ENCODE measurements around the gene SMARCC2. TPM values are rescaled to one million over a fixed set of nuclear protein-coding genes. Genes with fewer than 3 reads are reported as not detected.

Gene SMARCC2
- total and polyA plus RNA-seq, 9 of the 15 experiments (the other 6 are each of a cell fraction or from before 2014, with no cell fraction given), result 11.9 to 86.0 (median 36.6) TPM

DNA sequence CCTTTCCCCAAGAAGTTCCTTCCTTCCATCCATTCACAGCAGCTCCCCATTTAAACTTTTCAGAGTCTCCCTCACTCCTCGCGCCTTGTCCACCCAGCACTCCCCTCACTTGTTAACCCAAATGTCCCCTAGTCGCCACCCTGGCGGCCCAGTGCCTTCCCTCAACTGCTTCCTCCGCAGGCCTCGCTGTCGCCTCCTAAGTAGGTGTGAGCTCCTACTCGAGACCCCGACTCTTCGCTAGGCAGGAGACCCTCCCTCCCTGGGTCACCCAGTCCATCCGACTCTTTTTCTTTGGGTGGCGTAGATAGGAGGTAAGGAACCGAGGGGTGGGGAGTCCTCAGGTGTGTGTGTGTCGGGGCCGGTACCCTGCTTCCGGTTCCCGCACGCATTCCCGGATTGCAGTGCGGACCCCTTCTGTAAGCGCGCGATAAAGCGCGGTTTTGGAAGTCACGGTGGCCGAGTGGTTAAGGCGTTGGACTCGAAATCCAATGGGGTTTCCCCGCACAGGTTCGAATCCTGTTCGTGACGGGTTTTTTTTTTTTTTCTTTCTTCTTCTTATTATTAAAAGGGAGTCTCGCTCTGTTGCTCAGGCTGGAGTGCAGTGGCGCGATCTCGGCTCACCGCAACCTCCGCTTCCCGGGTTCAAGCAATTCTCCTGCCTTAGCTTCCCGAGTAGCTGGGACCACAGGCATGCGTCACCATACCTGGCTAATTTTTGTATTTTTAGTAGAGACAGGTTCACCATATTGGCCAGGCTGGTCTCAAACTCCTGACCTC lies 823 bp upstream of the SMARCC2 start (continued):
- TF ChIP-seq, protein P1, sequence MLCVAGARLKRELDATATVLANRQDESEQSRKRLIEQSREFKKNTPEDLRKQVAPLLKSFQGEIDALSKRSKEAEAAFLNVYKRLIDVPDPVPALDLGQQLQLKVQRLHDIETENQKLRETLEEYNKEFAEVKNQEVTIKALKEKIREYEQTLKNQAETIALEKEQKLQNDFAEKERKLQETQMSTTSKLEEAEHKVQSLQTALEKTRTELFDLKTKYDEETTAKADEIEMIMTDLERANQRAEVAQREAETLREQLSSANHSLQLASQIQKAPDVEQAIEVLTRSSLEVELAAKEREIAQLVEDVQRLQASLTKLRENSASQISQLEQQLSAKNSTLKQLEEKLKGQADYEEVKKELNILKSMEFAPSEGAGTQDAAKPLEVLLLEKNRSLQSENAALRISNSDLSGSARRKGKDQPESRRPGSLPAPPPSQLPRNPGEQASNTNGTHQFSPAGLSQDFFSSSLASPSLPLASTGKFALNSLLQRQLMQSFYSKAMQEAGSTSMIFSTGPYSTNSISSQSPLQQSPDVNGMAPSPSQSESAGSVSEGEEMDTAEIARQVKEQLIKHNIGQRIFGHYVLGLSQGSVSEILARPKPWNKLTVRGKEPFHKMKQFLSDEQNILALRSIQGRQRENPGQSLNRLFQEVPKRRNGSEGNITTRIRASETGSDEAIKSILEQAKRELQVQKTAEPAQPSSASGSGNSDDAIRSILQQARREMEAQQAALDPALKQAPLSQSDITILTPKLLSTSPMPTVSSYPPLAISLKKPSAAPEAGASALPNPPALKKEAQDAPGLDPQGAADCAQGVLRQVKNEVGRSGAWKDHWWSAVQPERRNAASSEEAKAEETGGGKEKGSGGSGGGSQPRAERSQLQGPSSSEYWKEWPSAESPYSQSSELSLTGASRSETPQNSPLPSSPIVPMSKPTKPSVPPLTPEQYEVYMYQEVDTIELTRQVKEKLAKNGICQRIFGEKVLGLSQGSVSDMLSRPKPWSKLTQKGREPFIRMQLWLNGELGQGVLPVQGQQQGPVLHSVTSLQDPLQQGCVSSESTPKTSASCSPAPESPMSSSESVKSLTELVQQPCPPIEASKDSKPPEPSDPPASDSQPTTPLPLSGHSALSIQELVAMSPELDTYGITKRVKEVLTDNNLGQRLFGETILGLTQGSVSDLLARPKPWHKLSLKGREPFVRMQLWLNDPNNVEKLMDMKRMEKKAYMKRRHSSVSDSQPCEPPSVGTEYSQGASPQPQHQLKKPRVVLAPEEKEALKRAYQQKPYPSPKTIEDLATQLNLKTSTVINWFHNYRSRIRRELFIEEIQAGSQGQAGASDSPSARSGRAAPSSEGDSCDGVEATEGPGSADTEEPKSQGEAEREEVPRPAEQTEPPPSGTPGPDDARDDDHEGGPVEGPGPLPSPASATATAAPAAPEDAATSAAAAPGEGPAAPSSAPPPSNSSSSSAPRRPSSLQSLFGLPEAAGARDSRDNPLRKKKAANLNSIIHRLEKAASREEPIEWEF (CRISPR knock-in tag; IDR thresholded peaks at IDR 0.05), result no peak
- TF ChIP-seq, protein P2, sequence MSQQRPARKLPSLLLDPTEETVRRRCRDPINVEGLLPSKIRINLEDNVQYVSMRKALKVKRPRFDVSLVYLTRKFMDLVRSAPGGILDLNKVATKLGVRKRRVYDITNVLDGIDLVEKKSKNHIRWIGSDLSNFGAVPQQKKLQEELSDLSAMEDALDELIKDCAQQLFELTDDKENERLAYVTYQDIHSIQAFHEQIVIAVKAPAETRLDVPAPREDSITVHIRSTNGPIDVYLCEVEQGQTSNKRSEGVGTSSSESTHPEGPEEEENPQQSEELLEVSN (IDR thresholded peaks at IDR 0.05; ENCODE audit: borderline replicate concordance in 1 of 2, extremely low read depth in 1 of 2, insufficient read depth in 1 of 2, insufficient read length in 1 of 2, low read depth in 1 of 2, low read length in 1 of 2, poor library complexity in 1 of 2, severe bottlenecking in 1 of 2), result peak; percentile 32 to 62
- TF ChIP-seq ARID2 (IDR thresholded peaks at IDR 0.05) (no peak), GTF2F1 (IDR thresholded peaks at IDR 0.05; ENCODE audit: low read depth, low read length) (0 out of 2 replicates have a peak, but pooled peaks have one; percentile 61), SP1 (CRISPR knock-in tag; IDR thresholded peaks at IDR 0.05) (peak; percentile 81; the same call in 1 of the 2 replicates), ZEB2 (IDR thresholded peaks at IDR 0.05) (no peak; the same call in none of the 2 replicates), RBFOX2 (IDR thresholded peaks at IDR 0.05; ENCODE audit: low read depth, low read length) (peak; percentile 74), ARID1B (IDR thresholded peaks at IDR 0.05) (no peak; the same call in 1 of the 2 replicates), ZNF263 (CRISPR knock-in tag; IDR thresholded peaks at IDR 0.05; ENCODE audit: borderline replicate concordance) (no peak; the same call in 1 of the 2 replicates), ZNF282 (CRISPR knock-in tag; IDR thresholded peaks at IDR 0.05) (no peak), ASH1L (IDR thresholded peaks at IDR 0.05; ENCODE audit: borderline replicate concordance, low read depth, partially characterized antibody) (no peak), ZNF699 (CRISPR knock-in tag; IDR thresholded peaks at IDR 0.05; ENCODE audit: insufficient replicate concordance) (no peak), NCOR1 (IDR thresholded peaks at IDR 0.05) (no peak), ZNF121 (CRISPR knock-in tag; conservative IDR thresholded peaks at IDR 0.05) (peak; percentile 48; the same call in 1 of the 2 replicates), TEAD1 (CRISPR knock-in tag; IDR thresholded peaks at IDR 0.05) (peak in 1 of 2 experiments; percentile 93; a peak in 2 of 4 replicates), FUS (optimal IDR thresholded peaks at IDR 0.05; ENCODE audit: low read depth, low read length) (no peak), RCOR1 (IDR thresholded peaks at IDR 0.05; ENCODE audit: borderline replicate concordance in 1 of 2, low read depth in 2 of 2, low read length in 2 of 2) (peak in 1 of 2 experiments; percentile 65; a peak in 2 of 4 replicates)
- TF ChIP-seq, protein P3, sequence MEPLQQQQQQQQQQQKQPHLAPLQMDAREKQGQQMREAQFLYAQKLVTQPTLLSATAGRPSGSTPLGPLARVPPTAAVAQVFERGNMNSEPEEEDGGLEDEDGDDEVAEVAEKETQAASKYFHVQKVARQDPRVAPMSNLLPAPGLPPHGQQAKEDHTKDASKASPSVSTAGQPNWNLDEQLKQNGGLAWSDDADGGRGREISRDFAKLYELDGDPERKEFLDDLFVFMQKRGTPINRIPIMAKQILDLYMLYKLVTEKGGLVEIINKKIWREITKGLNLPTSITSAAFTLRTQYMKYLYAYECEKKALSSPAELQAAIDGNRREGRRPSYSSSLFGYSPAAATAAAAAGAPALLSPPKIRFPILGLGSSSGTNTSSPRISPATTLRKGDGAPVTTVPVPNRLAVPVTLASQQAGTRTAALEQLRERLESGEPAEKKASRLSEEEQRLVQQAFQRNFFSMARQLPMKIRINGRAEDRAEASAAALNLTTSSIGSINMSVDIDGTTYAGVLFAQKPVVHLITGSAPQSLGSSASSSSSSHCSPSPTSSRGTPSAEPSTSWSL (CRISPR knock-in tag; IDR thresholded peaks at IDR 0.05; ENCODE audit: borderline replicate concordance), result no peak

All from K562 (cell line).